GM21528 (cell line): ENCODE data around the gene LPAR3.

Experiments
- ATAC-seq: cut with Tn5 transposase; IDR thresholded peaks from one replicate; pipeline ENCODE4 v1.9.1; 2021; ENCODE audit warnings: mild to moderate bottlenecking, moderate library complexity; ENCODE audit not compliant: unreplicated experiment, low FRiP score

The LPAR3 gene

DNA sequence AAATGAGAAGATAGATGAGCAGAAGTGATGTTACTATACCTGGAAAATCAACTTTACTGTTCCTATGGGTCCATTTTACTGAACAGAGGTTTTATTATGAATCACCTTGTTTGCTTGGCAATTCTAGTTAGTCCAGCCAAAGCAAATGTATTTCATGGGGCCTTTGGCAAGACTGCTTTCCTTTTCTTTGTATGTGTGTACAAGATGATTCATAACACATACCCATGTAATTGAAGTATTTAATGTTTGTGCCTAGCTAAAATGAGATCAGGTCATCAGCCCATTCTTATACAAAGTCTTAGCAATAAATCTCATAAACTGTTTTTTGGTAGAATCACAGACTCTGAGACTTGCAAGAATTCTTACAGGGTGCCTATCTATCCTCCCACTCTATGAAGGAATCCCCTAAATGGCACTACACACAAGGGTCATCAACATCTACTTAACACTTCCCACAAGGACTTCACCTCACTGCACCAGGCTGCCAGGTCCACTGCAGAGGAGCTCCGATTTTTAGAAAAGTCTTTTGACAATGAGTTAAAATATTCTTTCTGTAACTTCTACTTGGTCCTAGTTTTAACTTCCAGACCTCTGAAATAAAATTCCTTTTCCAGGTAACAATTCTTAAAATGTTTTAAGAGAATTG, 58.5 kb downstream of the LPAR3 start:
- ATAC-seq = no peak

DNA sequence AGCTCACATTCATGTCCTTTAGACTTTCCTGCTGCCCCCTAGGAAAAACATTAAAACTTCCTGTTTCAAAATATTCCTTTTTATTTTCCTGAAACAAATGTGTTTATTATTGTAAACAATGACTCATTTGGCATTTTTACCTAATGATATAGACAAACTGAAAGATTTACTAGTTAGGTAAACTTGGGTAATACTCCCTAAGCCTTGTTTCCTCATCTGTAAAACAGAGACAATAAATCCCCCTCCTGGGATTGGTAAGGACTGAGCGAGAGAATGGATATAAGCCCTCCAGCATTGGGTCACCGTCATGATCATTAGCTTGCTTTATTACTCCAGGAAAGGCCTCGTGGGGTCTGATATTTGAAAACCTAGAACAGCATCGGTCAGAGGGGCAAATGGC, 59.8 kb downstream of the LPAR3 start:
- ATAC-seq = no peak

DNA sequence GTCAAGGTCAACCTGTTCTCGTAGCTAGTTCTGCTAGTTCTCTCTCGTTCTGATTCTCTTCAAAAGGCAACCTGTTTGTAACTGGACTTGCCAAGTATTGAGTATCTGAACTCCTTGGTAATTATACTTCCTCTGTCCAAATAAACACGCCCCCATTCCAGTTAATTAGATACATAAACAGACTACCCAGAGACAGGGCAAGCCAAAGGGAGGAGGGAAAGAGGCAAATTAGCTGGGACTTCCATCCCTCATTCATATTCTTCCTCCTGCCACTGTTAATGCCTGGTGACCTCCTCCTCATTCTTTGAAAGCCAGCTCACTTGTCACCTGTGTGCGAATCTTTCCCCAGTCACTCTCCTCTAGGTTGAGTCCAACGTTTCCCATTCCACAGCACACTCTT, 62.9 kb downstream of the LPAR3 start:
- ATAC-seq = no peak

DNA sequence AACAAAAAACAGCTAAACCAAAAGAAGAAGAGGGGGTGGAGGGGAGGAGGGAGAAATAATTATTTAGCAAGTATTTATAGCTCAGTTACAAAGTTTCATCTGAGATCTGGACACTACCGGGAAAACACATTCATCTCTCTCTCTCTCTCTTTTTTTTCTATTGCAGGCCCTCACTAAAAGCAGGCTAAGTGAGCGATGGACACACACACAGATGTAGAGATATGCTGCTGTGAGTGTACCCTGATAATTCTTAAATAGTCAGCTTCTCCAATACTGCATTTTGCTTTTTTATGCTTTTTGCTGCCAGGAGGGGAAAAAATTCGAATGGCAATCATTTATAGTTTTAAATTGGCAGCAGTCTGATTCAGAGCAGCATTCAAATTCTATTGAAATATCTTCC, 65.0 kb downstream of the LPAR3 start:
- ATAC-seq = no peak

DNA sequence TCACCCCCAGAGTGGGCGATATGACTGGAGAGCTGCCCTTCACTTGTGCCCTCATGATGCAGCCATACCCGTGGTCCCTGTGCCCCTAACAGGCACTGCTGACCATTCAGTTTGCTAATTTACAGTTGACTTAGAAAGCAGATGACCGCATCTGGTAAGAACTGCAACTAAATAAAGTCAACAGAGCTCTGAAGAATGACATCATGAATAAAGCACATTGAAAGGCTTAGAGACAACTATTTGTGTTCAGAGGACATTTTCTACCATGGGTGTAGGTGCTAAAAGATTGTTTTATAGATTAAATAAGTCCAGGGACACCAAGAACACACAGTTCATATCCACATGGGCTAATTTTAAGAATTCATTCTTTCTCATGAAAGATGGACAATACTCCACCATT, 65.5 kb downstream of the LPAR3 start:
- no peak for ATAC-seq

DNA sequence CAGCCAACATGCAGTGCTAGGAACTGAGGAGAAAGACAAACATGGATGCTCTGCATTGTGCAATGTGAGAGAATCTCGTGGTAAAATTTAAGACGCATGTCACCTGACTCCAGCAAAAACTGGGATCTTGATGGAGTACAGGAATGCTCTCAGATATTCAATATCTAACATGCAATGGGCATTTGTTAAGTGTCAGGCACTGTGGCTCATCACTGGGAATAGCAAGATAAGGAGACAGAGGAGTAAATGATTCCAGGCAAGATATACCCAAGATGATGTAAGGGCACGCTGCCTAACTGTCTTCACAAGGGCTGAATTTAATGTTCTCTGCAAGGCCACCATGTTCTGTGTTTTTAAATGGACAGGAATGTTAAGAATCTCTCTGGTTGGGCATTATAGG, 67.8 kb downstream of the LPAR3 start:
- no peak for ATAC-seq

DNA sequence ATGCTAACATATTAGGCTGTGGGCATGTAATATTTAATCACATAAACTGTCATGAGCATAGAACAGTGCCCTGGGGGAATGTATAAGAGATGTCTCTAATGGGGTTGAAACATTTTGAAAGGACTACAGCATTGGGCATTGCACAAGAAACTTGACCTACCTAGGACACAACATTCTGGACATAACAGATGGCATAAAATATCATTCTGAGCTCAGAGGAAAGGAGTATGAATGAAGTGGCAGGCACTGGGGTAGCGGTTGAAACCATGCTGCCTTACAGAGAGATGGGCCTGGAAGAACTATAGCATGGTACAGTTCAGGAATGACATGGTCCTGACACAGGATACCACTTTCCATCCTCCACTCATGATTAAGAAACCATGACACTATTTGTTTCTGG, 69.0 kb downstream of the LPAR3 start:
- ATAC-seq = no peak

DNA sequence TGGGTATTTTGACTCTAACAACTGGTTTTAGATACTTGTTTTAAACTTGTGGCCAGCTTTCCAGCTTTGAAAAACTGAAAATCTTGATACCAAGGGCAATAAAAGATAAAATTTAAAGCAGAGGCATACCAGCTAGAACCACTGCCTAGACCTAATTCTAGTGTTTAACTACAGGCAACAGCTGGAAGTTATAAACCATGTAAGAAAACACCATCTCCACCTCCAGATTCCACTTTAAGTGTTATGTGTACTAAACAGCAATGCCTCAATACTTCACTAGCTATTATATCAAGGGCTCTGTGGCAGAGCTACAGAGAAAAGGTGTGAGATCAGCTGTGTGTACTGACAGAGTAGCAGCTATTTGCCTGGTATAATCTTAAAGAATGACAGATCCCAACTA, 69.5 kb downstream of the LPAR3 start:
- no peak for ATAC-seq

DNA sequence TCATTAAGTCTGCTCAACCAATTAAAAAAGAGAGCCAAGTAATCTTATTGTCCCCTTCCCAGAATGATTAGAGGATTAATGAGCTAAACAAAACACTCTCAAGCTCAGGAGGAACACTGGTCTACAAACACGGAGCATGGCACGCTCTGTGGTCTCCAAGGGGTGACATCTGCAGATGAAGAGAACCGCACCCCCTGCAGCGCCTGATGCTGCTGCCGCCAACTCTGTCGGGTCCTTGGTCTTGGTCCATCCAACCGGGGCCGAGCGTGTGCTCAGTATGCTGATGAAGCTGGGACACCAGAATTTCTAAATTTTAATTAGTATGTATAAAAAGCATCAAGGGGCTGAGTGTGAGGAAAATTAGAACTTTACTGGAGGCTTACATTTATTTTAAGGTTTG, 82.7 kb downstream of the LPAR3 start:
- ATAC-seq = no peak

DNA sequence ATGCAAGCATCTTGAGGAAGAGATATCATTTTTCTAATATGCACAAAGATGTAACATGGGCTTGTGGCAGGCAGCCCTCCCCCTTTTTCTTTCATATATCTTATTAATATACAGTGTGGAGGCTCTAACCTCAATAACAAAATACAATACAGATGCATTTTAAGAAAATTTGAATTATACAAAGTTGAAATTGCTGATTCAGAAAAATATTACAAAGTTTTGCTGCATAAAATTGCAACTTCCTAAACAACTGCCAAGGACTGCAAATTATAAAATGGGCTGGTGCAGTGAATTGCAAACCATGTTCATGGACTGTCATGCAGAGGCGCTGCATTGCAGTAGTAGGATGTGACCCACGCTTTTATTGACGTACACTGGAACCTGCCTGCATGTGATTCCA, 84.0 kb downstream of the LPAR3 start:
- no peak for ATAC-seq

DNA sequence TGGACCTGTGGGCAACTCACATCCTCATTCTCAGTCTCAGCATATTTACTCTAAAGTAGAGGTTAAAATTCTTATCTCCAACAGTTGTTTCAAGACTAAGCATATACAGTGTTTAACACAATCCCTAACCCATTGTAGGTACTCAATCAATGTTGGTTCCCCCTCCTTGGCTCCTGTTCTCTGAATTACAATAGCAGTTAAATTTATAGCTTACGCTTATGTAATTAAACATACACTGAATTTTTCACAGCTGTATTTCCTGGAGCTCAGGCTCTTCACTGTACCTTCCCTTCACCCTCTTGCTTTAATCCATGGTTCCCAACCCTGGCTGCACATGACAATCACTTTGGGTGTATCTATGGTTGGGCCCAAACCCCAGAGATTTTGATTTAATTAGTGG, 89.4 kb downstream of the LPAR3 start:
- no peak for ATAC-seq

DNA sequence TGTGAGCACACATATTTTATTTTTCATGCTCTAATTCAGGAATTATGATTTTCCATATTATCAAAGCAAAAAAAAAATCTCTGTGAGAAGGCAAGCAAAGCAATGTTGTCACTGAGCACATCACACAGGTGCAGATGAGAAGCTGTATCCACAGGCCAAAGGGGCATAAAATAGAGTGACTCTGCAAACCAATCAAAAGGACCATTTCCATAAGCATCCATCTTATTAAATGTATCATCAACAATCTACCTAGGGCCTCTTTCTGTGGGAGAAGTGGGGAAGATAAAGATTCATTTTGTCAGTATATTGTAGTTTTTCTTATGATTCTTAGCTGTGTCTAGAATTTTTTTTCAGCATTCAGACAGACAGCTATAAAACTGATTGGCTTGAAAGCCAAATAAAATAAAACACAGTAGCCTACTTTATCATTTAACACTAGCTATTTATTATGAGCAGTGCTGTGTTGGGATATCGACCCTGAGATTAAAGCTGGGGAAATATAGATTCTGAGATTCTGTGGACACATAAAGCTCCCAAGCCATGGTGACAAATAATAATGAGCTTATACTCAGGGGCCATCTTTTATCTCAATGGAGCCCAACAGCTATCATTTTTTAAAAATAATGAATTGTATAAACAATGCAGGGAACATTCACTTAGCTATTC, 90.3 kb downstream of the LPAR3 start:
- no peak for ATAC-seq

DNA sequence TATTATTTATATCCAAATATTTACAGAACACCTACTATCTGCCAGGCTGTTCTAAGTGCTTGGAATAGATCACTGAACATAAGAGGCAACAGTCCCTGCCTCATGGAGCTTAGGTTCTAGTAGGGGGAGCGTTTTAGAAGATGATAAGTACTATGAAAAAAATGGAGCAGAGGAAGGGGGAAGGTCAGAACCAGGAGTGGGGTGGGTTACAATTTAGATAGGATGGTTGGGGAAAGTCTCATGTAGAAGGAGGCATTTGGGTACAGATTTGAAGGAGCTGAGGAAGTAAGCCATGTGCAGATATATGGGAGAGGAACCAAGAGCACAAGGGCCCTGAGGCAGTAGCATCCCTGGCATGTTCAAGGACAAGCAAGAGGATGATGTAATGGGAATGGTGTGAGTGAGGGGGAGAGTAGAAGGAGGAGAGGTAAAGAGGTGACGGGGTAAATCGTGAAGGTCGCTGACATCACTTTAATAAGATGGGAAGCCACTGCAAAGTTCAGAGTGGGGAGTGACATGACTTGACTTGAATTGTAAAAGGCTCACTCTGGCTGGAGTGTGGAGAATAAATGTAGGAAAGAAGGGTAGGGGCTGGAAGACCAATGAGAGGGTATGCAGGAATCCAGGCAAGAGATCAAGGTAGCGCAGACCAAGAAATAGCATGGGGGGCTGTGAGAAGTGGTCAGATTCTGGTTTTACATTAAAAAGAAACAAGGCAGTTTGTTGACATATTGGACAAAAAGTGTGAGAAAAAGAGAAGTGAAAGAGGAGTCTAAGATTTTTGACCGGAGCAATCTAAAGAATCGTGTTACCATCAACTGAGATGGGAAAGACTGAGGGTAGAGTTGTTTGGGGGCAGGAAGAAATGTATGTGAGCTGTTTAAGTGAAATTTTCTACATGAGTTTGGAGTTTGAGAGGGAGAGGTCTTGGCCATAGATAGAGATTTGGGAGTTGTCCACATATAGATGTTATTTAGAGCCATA, 92.6 kb downstream of the LPAR3 start:
- ATAC-seq = no peak

DNA sequence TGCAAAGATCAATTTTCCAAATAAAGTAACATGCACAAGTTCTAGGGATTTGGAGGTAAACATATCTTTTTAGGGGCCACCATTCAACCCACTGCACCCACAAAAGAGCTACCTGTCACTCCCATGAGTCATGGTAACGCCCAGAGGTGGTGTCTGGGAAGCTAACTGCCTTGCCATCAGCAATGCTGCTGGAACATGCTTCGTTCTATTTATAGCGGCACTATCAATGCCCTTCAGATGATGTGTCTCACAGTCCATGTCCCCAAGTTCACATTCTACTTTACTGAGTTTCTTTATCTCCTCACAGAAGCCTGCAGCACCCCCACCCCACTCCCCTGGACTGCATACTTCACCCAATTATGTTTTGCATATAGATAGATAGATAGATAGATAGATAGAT, 95.4 kb downstream of the LPAR3 start:
- ATAC-seq = no peak

DNA sequence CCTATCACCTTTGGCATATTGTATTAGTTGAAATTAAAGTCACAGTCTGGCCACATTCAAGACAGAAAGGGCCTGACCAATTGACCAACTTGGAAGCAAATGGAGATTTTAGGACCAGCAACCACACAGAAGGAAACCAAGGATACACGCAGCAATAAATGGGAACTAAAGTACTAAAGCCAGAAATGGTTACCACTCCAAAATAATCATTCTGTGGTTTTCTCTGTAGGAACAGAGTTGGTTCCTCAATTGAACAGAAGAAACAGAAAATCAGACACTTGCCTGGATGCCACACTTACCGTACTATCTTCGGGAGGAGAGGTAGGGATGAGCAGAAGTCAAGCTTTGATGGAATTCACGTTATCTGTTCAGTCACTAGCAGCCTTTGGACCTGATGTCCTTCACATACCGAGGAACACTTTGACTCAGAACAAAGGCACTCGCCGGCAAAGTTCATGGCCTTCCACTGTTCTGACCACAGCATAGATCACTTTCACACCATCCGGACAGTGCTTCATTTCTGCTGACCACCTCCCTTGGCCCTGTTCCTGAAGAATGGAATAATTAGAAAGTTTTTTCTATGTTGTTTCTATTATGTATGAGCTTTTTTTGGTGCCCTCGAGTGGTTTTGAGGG, 96.9 kb downstream of the LPAR3 start:
- ATAC-seq = no peak

DNA sequence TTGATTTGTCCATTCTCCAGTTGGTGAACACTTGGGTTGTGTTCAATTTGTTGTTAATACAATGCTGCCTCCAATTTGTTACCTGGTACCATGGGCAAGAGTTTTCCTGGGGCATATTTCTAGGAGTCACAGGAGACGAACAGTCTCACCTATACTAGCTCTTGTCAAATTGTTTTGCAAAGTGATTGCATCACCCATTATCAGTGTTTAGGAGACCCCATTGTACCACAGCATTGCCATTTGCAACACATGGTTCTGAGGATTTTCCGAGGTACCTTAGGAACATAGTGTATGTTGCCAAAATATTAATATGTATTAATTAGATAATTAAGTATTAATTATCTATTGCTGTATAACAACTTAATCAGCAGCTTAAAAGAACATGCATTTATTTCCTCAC, 97.8 kb downstream of the LPAR3 start:
- no peak for ATAC-seq

DNA sequence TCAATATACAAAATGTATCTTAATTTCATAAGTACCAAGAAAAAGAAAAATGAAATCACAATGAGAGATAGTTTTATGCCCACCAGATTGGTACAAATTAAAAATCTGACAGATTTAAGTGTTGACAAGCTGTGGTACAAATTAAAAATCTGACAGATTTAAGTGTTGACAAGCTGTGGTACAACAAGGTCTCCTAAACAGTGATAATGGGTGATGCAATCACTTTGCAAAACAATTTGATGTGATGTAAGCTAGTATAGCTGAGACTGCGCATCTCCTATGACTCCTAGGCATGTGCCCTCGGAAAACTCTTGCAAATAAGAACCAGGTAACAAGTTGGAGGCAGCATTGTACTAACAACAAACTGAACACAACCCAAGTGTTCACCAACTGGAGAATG, 100.6 kb downstream of the LPAR3 start:
- ATAC-seq = no peak

DNA sequence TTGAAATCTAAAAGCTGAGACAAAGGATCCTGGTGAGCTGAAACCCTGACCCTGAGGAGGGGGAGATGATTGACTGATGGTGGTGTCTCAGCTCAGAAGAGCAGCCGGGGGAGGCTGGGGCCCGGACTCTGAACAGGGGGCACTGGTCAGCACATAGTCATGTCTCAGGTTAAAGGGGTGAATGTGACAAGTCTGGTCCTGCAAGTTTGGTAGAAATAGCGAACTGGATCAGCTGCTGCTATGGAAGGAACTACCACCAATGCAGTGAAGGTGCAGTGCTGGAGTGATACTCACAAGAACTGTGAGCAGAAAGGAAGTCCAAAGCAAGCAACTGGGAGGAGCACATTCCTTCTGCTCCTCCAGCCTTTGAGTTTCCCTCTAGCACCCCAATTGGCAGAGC, 104.0 kb downstream of the LPAR3 start:
- ATAC-seq = no peak

DNA sequence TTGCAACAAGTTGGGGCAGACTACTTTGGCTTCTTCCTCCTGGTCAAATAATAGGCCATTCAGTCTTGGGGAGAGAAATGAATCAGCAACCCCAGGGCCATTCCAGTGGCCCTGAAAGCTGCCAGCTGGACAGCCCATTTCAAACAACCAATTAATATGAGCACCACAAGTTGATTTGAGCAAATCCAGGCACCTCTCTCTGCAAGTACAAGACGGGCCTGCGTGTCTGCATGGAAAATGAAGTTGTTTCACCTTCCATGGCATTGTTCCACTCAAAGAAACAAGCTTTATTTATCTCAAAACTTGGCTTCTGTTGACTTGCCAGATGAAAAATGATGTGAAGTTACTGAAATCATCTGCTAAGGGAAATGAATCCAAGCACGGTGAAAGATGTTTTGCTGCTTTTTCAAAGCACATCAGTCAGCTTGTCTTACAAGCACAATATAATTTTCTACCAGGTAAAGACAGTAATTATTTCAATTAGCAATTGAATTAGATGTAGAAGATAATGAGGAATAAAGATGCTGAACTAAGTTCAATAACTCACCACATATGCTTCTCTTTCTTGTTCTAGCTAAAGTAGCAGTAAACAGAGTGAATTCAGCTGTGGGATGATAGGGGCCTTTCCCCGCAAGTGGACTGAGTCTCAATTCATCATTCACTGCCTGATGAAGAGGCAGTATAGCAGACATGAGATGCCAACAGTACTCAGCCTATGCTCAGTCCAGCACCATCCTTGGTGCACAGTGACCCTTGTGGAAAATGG, 107.6 kb downstream of the LPAR3 start:
- no peak for ATAC-seq

DNA sequence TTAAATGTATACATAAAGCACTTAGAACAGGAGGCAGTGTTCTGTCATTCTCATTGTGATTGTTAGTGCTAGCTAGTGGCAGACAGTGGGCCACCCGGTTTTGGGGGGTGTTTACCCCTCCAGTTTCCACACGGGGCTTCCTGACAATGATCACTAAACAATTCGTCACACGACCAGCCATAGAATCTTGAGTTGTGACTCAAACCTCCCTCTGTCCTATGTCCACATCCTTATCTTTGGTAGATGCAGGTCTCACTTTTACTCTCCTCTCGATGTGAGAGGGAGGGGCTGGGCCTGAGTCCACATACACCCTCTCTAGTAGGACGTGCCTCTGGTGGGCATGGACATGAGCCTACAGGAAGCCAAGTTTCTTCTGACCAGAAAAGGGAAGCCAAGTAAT, 110.1 kb downstream of the LPAR3 start:
- ATAC-seq = no peak
